Endothelial cell of umbilical vein (primary cell): Measurements from ENCODE around the gene TXNRD3. TPM values are rescaled to one million over a fixed set of nuclear protein-coding genes. Genes with fewer than 3 reads are reported as not detected.

Experiments
- BruUV-seq: library from RNA; stranded (reverse); fragments of 400-500 nt; replicated peaks from 2 replicates; lab custom pipeline; 2021; lab: Mats Ljungman, UMichigan
- CTCF ChIA-PET: fragments of 300-600, 350-600 bp; sonication (Branson Sonifier 250); formaldehyde crosslinking; loops from one replicate; lab custom pipeline; 2021; ENCODE audit warnings: antibody characterized with exemption, inconsistent platforms; lab: Charles Lee
- POLR2A ChIA-PET: fragments of 300-600, 350-600 bp; sonication (Branson Sonifier 250); formaldehyde crosslinking; loops from one replicate; lab custom pipeline; 2021; ENCODE audit warnings: antibody characterized with exemption, inconsistent platforms; lab: Charles Lee
- DNase-seq: peaks from one replicate; pipeline ENCODE4 v3.0.0-alpha.2; 2011; ENCODE audit warnings: low read depth, low spot score
- FAIRE-seq: peaks from 2 replicates; lab custom pipeline; 2011; peaks lifted over from hg19 to GRCh38; lab: Jason Lieb, UNC
- H2AFZ ChIP-seq: 2 replicates; pipeline ENCODE4 v1.6.0; 2012; ENCODE audit warnings: low read depth, low read length, control low read depth, inconsistent platforms
- H3K27ac ChIP-seq: 2 replicates; pipeline ENCODE4 v1.5.1; 2011; ENCODE audit warnings: low read depth, mild to moderate bottlenecking, control low read depth, low read length, moderate library complexity; ENCODE audit not compliant: insufficient read depth
- H3K27me3 ChIP-seq, 2 experiments: 2 replicates each; pipeline versions ENCODE4 v1.6.0 to v1.6.1; 2011; ENCODE audit warnings: low read length in 2 of 2, mixed read lengths in 1 of 2; ENCODE audit not compliant: control insufficient read depth in 2 of 2, insufficient read depth in 2 of 2
- H3K36me3 ChIP-seq, 2 experiments: 2 replicates in 1 of 2; 3 replicates in 1 of 2; pipeline ENCODE4 v1.5.1; 2011; ENCODE audit warnings: low read length in 2 of 2, mild to moderate bottlenecking in 1 of 2, moderate library complexity in 1 of 2; ENCODE audit not compliant: control insufficient read depth in 2 of 2, insufficient read depth in 2 of 2; ENCODE audit errors: extremely low read depth in 1 of 2
- H3K4me1 ChIP-seq: 3 replicates; pipeline ENCODE4 v1.5.1; 2011; ENCODE audit warnings: mild to moderate bottlenecking, low read length; ENCODE audit not compliant: control insufficient read depth, insufficient read depth; ENCODE audit errors: extremely low read depth
- H3K4me2 ChIP-seq: 2 replicates; pipeline ENCODE4 v1.6.1; 2011; ENCODE audit warnings: low read length, control low read depth, mixed read lengths; ENCODE audit not compliant: insufficient read depth
- H3K4me3 ChIP-seq, 3 experiments: fragments of 200-600 bp in 1 of 3; sonication (generic), shearing (Covaris generic) in 1 of 3; replicated peaks in 1 of 3; 2 replicates each; pipeline ENCODE4 v1.5.1; 2011 to 2016; ENCODE audit warnings: control low read depth in 3 of 3, low read length in 3 of 3, mild to moderate bottlenecking in 2 of 3, inconsistent platforms in 1 of 3, low read depth in 1 of 3, moderate library complexity in 1 of 3; ENCODE audit not compliant: insufficient read depth in 1 of 3
- H3K79me2 ChIP-seq: 2 replicates; pipeline ENCODE4 v1.6.0; 2012; ENCODE audit warnings: low read length, inconsistent platforms; ENCODE audit not compliant: control insufficient read depth, insufficient read depth
- H3K9ac ChIP-seq: replicated peaks from 2 replicates; pipeline ENCODE3; 2011; ENCODE audit warnings: low read length, control low read depth; ENCODE audit not compliant: insufficient read depth; ENCODE audit errors: extremely low read depth
- H3K9me1 ChIP-seq: replicated peaks from 3 replicates; pipeline ENCODE4 v1.6.0; 2011; ENCODE audit warnings: mild to moderate bottlenecking, low read length; ENCODE audit not compliant: control insufficient read depth, insufficient read depth; ENCODE audit errors: extremely low read depth
- H3K9me3 ChIP-seq: replicated peaks from 2 replicates; pipeline ENCODE4 v1.5.1; 2012; ENCODE audit warnings: low read length, inconsistent platforms; ENCODE audit not compliant: control insufficient read depth, insufficient read depth
- H4K20me1 ChIP-seq: replicated peaks from 2 replicates; pipeline ENCODE3; 2011; ENCODE audit warnings: mild to moderate bottlenecking, low read length; ENCODE audit not compliant: control insufficient read depth, insufficient read depth; ENCODE audit errors: extremely low read depth
- CTCF ChIP-seq, 2 donors: IDR thresholded peaks; 1 replicate in 1 of 2; 2 replicates in 1 of 2; pipeline ENCODE4 v1.5.1; 2011; ENCODE audit warnings: low read length in 2 of 2, mild to moderate bottlenecking in 2 of 2, moderate library complexity in 2 of 2, control low read depth in 1 of 2, inconsistent platforms in 1 of 2, low read depth in 1 of 2; ENCODE audit not compliant: insufficient read depth in 1 of 2; ENCODE audit errors: extremely low read depth in 1 of 2
- EZH2 ChIP-seq: IDR thresholded peaks from 2 replicates; pipeline ENCODE4 v1.6.1; 2012; ENCODE audit warnings: borderline replicate concordance, low read depth, mild to moderate bottlenecking, moderate library complexity, low read length, inconsistent platforms; ENCODE audit not compliant: severe bottlenecking
- FOS ChIP-seq: IDR thresholded peaks from 2 replicates; pipeline ENCODE4 v1.6.1; 2011; ENCODE audit warnings: mild to moderate bottlenecking, low read length, moderate library complexity, borderline replicate concordance; ENCODE audit not compliant: insufficient read depth
- GATA2 ChIP-seq: IDR thresholded peaks from 2 replicates; pipeline ENCODE4 v1.7.0; 2011; ENCODE audit warnings: low read depth, mild to moderate bottlenecking, moderate library complexity, mixed read lengths, low read length; ENCODE audit not compliant: insufficient read length, insufficient read depth
- JUN ChIP-seq: IDR thresholded peaks from 2 replicates; pipeline ENCODE4 v1.6.1; 2011; ENCODE audit warnings: borderline replicate concordance, low read depth; ENCODE audit not compliant: insufficient read length, insufficient read depth
- MAX ChIP-seq: IDR thresholded peaks from 2 replicates; pipeline ENCODE4 v1.6.1; 2011; ENCODE audit not compliant: insufficient read depth, insufficient read length
- MYC ChIP-seq: IDR thresholded peaks from one replicate; pipeline ENCODE4 v1.6.1; 2011; ENCODE audit warnings: mild to moderate bottlenecking, low read depth, low read length
- POLR2A ChIP-seq: IDR thresholded peaks from 2 replicates; pipeline ENCODE4 v1.6.1; 2012; ENCODE audit warnings: low read depth, mild to moderate bottlenecking, control low read depth, low read length
- POLR2AphosphoS5 ChIP-seq: IDR thresholded peaks from 2 replicates; pipeline ENCODE4 v1.6.1; 2012; ENCODE audit warnings: low read depth, mild to moderate bottlenecking, control low read depth, low read length, moderate library complexity; ENCODE audit not compliant: insufficient read depth
- dilution Hi-C: fragments of 300-500 bp; cut with MboI; formaldehyde crosslinking; loops from one replicate; pipeline ENCODE4 v1.15.0; 2019; ENCODE audit warnings: low sequenced_read_pairs; ENCODE audit not compliant: extremely low pct_ligation_motif_present
- intact Hi-C: fragments of 100-400 bp; cut with micrococcal nuclease; formaldehyde crosslinking; loops from one replicate; pipeline ENCODE4 v1.10.0; 2022
- polyA plus RNA-seq, 4 experiments: library from polyadenylated mRNA; depleted of rRNA in 3 of 4; stranded (reverse) in 3 of 4; unstranded in 1 of 4; fragments of >200 nt; gene quantifications; 2 replicates each; pipeline versions ENCODE4 v1.2.1 to v1.2.3, GENCODE V29; 2011 to 2012; ENCODE audit warnings: missing spikeins in 1 of 4
- total RNA-seq: library from RNA; stranded (reverse); gene quantifications from 2 replicates; pipeline ENCODE4 v1.2.3, GENCODE V29; 2021

Gene TXNRD3
- total and polyA plus RNA-seq, 2 donors (not counting 3 experiments of a cell fraction or from before 2014, with no cell fraction given): 2.6 to 7.1 TPM

- Histone ChIP-seq H3K27ac (no peak overlapping the region), H3K4me2 (no peak overlapping the region), H2AFZ (no peak overlapping the region), H3K9ac (no peak overlapping the region), H3K36me3 (no peaks in the 10 kb centered on the region), H3K4me3 (no peak overlapping the region), H3K79me2 (no peaks in the 10 kb centered on the region), H3K9me1 (no peaks in the 10 kb centered on the region), H3K27me3 (peaks cover 10 to 11% of the 10 kb centered on the region in 2 experiments), H3K9me3 (no peaks in the 10 kb centered on the region), H3K4me1 (peaks cover 8% of the 10 kb centered on the region), H4K20me1 (no peaks in the 10 kb centered on the region)
- TF ChIP-seq MAX (no peak), FOS (no peak), POLR2A (no peak), GATA2 (no peak), POLR2AphosphoS5 (no peak), MYC (no peak)
- ChIA-PET CTCF (interaction anchor here (1.5 kb wide), 1 partner anchor 23 kb away, joined by 5 read pairs; no protein-coding TSS in a partner anchor), POLR2A (no interaction called here)
- dilution Hi-C loops: no loop called here
- intact Hi-C loops: no loop called here
- DNase-seq: no peak
- FAIRE-seq: no peak
- no TSS peak for BruUV-seq
These were observed 1.6 kb upstream of the TXNRD3 start for GRCh38 chr3:126656371-126657134.

- Histone ChIP-seq H3K79me2 (no peaks in the 10 kb centered on the region), H2AFZ (no peak overlapping the region), H3K9me1 (no peaks in the 10 kb centered on the region), H3K4me1 (peaks cover 8% of the 10 kb centered on the region), H3K4me2 (no peak overlapping the region), H3K9ac (no peak overlapping the region), H3K36me3 (no peaks in the 10 kb centered on the region), H3K27me3 (peaks cover 7 to 8% of the 10 kb centered on the region in 2 experiments), H3K4me3 (no peak overlapping the region), H3K27ac (no peak overlapping the region), H3K9me3 (no peaks in the 10 kb centered on the region), H4K20me1 (no peaks in the 10 kb centered on the region)
- CTCF ChIA-PET: no interaction called here
- POLR2A ChIA-PET: no interaction called here
- no peak for TF ChIP-seq JUN
- no peak for TF ChIP-seq MYC
- no peak for TF ChIP-seq FOS
- no peak for TF ChIP-seq GATA2
- TF ChIP-seq CTCF (IDR thresholded peaks at IDR 0.05; ENCODE audit: extremely low read depth in 1 of 2, insufficient read depth in 1 of 2, low read depth in 1 of 2, low read length in 2 of 2): no peak
- no peak for TF ChIP-seq EZH2
- TF ChIP-seq POLR2A: no peak
- no peak for TF ChIP-seq POLR2AphosphoS5
- TF ChIP-seq MAX: no peak
- DNase-seq (no peak), FAIRE-seq (no peak)
- no TSS peak for BruUV-seq
- dilution Hi-C loops (no loop called here), intact Hi-C loops (loop anchor here (2.0 kb wide), 2 partner anchors 49 to 133 kb away; partner anchors contain the start of gene CHCHD6)
These were observed 963 bp upstream of the TXNRD3 start for GRCh38 chr3:126655887-126656286.
